ENCODE data around the gene MYO1G.

Gene MYO1G

DNA sequence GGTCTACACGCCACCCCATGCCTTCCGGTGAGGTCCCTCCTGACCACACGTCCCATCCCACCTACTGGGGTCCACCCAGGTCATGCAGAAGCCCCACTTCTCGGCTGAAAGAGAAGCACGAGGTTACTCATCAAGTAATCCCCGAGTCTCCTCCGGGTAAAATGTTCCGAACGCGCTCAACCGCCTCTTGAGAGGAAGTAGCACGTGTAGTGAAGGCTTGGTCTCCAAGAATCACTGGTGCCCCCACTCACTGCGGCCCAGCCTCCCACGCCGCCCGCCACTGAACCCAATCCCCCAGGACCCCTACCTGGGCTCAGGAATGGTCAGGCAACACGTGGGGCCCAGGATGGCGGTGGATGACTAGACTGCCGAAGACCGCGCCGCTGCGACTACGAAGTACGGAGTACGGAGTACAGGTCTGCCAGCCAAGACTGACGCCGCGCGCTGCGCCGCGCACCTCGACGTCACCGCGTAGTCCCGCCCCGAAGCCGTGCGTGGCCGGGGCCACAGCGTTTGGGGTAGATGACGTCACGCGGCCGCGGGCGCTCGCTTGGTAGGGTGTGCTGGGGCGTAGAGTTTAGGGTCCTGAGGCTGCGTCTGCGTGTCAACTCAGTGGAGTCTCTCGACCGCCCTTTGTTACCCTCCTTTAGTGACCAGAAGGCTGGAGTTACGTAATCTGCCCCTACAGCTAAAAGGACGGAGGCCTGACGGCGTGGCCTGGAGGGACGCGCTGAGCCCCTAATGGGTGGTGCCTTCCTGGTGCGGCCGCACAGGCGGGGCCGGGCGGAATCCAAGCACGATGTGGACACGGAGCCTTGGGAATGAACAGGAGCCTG is 7.6 kb upstream of the MYO1G start:
- peak; percentile 91 for DNase-seq (ENCODE audit: low spot score)
- WGBS, 2 donors (ENCODE audit: extremely low coverage in 2 of 2, insufficient read length in 2 of 2, insufficient replicate concordance in 1 of 2): no CpG with 5 or more reads among the region's 68 CpGs
- no peaks in the 10 kb centered on the region for H3K27me3 ChIP-seq (ENCODE audit: control insufficient read depth in 3 of 3, insufficient read depth in 3 of 3, low read depth in 1 of 3, low read length in 3 of 3)
- H3K23ac ChIP-seq (ENCODE audit: low read depth, low read length, poor library complexity): peak overlapping the region; percentile 97
- peaks cover 27 to 32% of the 10 kb centered on the region in 2 donors for H3K36me3 ChIP-seq (replicated peaks in 1 of 2; ENCODE audit: control insufficient read depth in 2 of 2, insufficient read depth in 2 of 2, low read length in 2 of 2)
- H4K8ac ChIP-seq (ENCODE audit: low read depth, low read length): peak overlapping the region; percentile 98
- peaks cover 0 to 8% of the 10 kb centered on the region in 2 donors for H3K4me1 ChIP-seq (ENCODE audit: control insufficient read depth in 2 of 2, insufficient read depth in 1 of 2, low read depth in 1 of 2, low read length in 2 of 2)
- H3K9ac ChIP-seq (ENCODE audit: low read depth, low read length, poor library complexity): peak overlapping the region; percentile 96
- peaks cover 0 to 2% of the 10 kb centered on the region in 2 donors for H3K9me3 ChIP-seq (replicated peaks in 1 of 2; ENCODE audit: control insufficient read depth in 2 of 2, insufficient read depth in 1 of 2, low read depth in 1 of 2, low read length in 2 of 2)
- peak overlapping the region; percentile 14 for H4K91ac ChIP-seq (ENCODE audit: low read depth, low read length, poor library complexity)
- H3K4me2 ChIP-seq (ENCODE audit: insufficient read depth, low read length, poor library complexity, severe bottlenecking): peak overlapping the region; percentile 83
- peak overlapping the region; percentile 91 for H3K27ac ChIP-seq (replicated peaks; ENCODE audit: low read length)
- H3K79me1 ChIP-seq (ENCODE audit: low read depth, low read length): no peaks in the 10 kb centered on the region
- peak overlapping the region; percentile 91 for H2AFZ ChIP-seq (ENCODE audit: low read length)
- H3K4me3 ChIP-seq (ENCODE audit: low read length in 2 of 2): peak overlapping the region; percentile 47 to 83
- H2AK5ac ChIP-seq (ENCODE audit: low read depth, low read length): peak overlapping the region; percentile 91
- peak overlapping the region; percentile 76 for H2BK5ac ChIP-seq (ENCODE audit: low read length)
- no peak overlapping the region for H2BK120ac ChIP-seq (ENCODE audit: low read depth, low read length)
- no peak overlapping the region for H2BK15ac ChIP-seq (ENCODE audit: low read length)
- H3K18ac ChIP-seq (ENCODE audit: low read length): peak overlapping the region; percentile 95
- H2BK12ac ChIP-seq (ENCODE audit: low read length): no peak overlapping the region
- peak overlapping the region; percentile 1 for H3K14ac ChIP-seq (ENCODE audit: low read length)
- no peak overlapping the region for H3K4ac ChIP-seq (ENCODE audit: low read length)

DNA sequence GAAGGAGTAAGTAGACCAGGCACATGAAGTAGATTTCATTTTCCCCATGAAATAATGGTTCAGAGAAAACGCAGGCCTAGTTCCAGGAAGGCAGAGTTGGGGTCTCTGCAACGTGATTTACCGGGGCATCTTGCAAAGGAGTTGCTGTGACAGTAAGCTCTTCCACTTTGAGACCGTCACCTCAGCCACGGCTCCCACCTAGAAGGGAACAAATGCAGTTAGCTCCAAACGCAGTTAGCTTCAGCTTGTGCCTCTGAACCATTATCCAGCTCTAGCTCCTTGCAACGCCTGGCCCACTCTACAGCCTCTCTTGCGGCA is 7.0 kb upstream of the MYO1G start:
- peak overlapping the region; percentile 91 for H2AFZ ChIP-seq (ENCODE audit: low read length)
- no peaks in the 10 kb centered on the region for H3K79me1 ChIP-seq (ENCODE audit: low read depth, low read length)
- H3K18ac ChIP-seq (ENCODE audit: low read length): peak overlapping the region; percentile 95
- peaks cover 27 to 32% of the 10 kb centered on the region in 2 donors for H3K36me3 ChIP-seq (replicated peaks in 1 of 2; ENCODE audit: control insufficient read depth in 2 of 2, insufficient read depth in 2 of 2, low read length in 2 of 2)
- H3K14ac ChIP-seq (ENCODE audit: low read length): peak overlapping the region; percentile 1
- DNase-seq (ENCODE audit: low spot score): no peak
- peak overlapping the region; percentile 96 for H3K9ac ChIP-seq (ENCODE audit: low read depth, low read length, poor library complexity)
- peak overlapping the region; percentile 83 for H3K4me2 ChIP-seq (ENCODE audit: insufficient read depth, low read length, poor library complexity, severe bottlenecking)
- H3K27ac ChIP-seq (replicated peaks; ENCODE audit: low read length): no peak overlapping the region
- no peak overlapping the region for H2BK12ac ChIP-seq (ENCODE audit: low read length)
- H3K27me3 ChIP-seq (ENCODE audit: control insufficient read depth in 3 of 3, insufficient read depth in 3 of 3, low read depth in 1 of 3, low read length in 3 of 3): no peaks in the 10 kb centered on the region
- peak overlapping the region; percentile 47 to 83 for H3K4me3 ChIP-seq (ENCODE audit: low read length in 2 of 2)
- no peak overlapping the region for H3K4ac ChIP-seq (ENCODE audit: low read length)
- peak overlapping the region; percentile 76 for H2BK5ac ChIP-seq (ENCODE audit: low read length)
- H2BK120ac ChIP-seq (ENCODE audit: low read depth, low read length): no peak overlapping the region
- no peak overlapping the region for H2BK15ac ChIP-seq (ENCODE audit: low read length)
- no peak overlapping the region for H4K8ac ChIP-seq (ENCODE audit: low read depth, low read length)
- H4K91ac ChIP-seq (ENCODE audit: low read depth, low read length, poor library complexity): peak overlapping the region; percentile 14
- peaks cover 0 to 2% of the 10 kb centered on the region in 2 donors for H3K9me3 ChIP-seq (replicated peaks in 1 of 2; ENCODE audit: control insufficient read depth in 2 of 2, insufficient read depth in 1 of 2, low read depth in 1 of 2, low read length in 2 of 2)
- H3K23ac ChIP-seq (ENCODE audit: low read depth, low read length, poor library complexity): peak overlapping the region; percentile 40
- H3K4me1 ChIP-seq (ENCODE audit: control insufficient read depth in 2 of 2, insufficient read depth in 1 of 2, low read depth in 1 of 2, low read length in 2 of 2): peaks cover 0 to 8% of the 10 kb centered on the region in 2 donors
- peak overlapping the region; percentile 91 for H2AK5ac ChIP-seq (ENCODE audit: low read depth, low read length)
- no CpG with 5 or more reads among the region's 8 CpGs for WGBS, 2 donors (ENCODE audit: extremely low coverage in 2 of 2, insufficient read length in 2 of 2, insufficient replicate concordance in 1 of 2)

DNA sequence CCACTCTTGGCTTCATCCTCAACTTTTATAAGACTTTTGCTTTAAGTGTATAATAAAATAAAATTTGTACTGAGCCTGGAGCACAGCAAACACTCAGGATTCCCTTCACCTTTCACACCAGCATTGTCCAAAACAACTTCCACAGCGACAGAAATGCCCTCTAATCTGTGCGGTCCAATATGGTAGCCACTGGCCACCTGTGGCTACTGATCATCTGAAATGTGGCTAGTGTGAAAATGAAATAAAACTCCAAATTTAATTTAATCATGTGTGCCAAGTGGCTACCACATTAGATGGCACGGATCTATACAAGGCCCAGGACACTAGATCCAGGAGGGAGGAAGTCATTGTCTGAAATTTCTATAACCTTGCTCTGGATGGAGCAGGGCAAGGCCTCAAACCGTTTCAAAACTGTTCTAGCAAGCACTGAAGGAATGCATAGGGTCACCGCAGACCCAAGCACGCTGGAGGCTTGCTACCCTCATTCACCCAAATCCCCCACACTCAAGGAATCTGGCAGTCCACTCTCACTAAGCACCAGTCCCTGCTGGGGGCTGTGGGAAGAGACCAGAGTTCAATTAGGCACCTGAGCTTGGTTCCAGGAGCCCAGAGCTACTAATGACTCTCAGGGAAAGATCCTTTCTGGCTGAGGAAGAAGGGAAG is 6.3 kb upstream of the MYO1G start:
- WGBS, 2 donors (ENCODE audit: extremely low coverage in 2 of 2, insufficient read length in 2 of 2, insufficient replicate concordance in 1 of 2): no CpG with 5 or more reads among the region's 6 CpGs

DNA sequence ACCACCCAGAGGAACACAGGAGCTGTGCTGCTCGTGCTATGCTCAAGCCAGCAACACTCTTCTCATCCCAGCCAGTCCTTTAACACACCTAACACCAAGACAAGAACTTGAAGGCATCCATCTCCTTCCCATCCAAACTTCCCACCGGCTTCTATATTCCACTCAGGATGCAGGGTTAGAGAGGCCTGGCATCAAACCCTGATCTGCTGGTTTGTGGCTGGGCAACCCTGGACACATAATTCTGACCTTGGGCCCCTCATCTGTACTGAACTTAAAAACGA is 5.6 kb upstream of the MYO1G start:
- no peak overlapping the region for H2BK15ac ChIP-seq (ENCODE audit: low read length)
- H3K36me3 ChIP-seq (replicated peaks in 1 of 2; ENCODE audit: control insufficient read depth in 2 of 2, insufficient read depth in 2 of 2, low read length in 2 of 2): peaks cover 27 to 32% of the 10 kb centered on the region in 2 donors
- H2BK5ac ChIP-seq (ENCODE audit: low read length): no peak overlapping the region
- no peak overlapping the region for H3K4ac ChIP-seq (ENCODE audit: low read length)
- no peak overlapping the region for H2BK12ac ChIP-seq (ENCODE audit: low read length)
- no peak overlapping the region for H3K14ac ChIP-seq (ENCODE audit: low read length)
- H2BK120ac ChIP-seq (ENCODE audit: low read depth, low read length): no peak overlapping the region
- no peak overlapping the region for H3K9ac ChIP-seq (ENCODE audit: low read depth, low read length, poor library complexity)
- H3K4me2 ChIP-seq (ENCODE audit: insufficient read depth, low read length, poor library complexity, severe bottlenecking): no peak overlapping the region
- H2AFZ ChIP-seq (ENCODE audit: low read length): no peak overlapping the region
- H4K91ac ChIP-seq (ENCODE audit: low read depth, low read length, poor library complexity): no peak overlapping the region
- H2AK5ac ChIP-seq (ENCODE audit: low read depth, low read length): no peak overlapping the region
- H3K9me3 ChIP-seq (replicated peaks in 1 of 2; ENCODE audit: control insufficient read depth in 2 of 2, insufficient read depth in 1 of 2, low read depth in 1 of 2, low read length in 2 of 2): no peaks in the 10 kb centered on the region
- DNase-seq (ENCODE audit: low spot score): no peak
- H3K18ac ChIP-seq (ENCODE audit: low read length): no peak overlapping the region
- peaks cover 0 to 8% of the 10 kb centered on the region in 2 donors for H3K4me1 ChIP-seq (ENCODE audit: control insufficient read depth in 2 of 2, insufficient read depth in 1 of 2, low read depth in 1 of 2, low read length in 2 of 2)
- H3K27me3 ChIP-seq (ENCODE audit: control insufficient read depth in 3 of 3, insufficient read depth in 3 of 3, low read depth in 1 of 3, low read length in 3 of 3): no peaks in the 10 kb centered on the region
- H3K4me3 ChIP-seq (ENCODE audit: low read length in 2 of 2): no peak overlapping the region
- H3K27ac ChIP-seq (replicated peaks; ENCODE audit: low read length): no peak overlapping the region
- H4K8ac ChIP-seq (ENCODE audit: low read depth, low read length): no peak overlapping the region
- H3K79me1 ChIP-seq (ENCODE audit: low read depth, low read length): no peaks in the 10 kb centered on the region
- no CpG with 5 or more reads among the region's 3 CpGs for WGBS, 2 donors (ENCODE audit: extremely low coverage in 2 of 2, insufficient read length in 2 of 2, insufficient replicate concordance in 1 of 2)
- no peak overlapping the region for H3K23ac ChIP-seq (ENCODE audit: low read depth, low read length, poor library complexity)

More for the DNA sequence above, 6.3 kb upstream of the MYO1G start:
- no peak overlapping the region for H3K18ac ChIP-seq (ENCODE audit: low read length)
- no peaks in the 10 kb centered on the region for H3K27me3 ChIP-seq (ENCODE audit: control insufficient read depth in 3 of 3, insufficient read depth in 3 of 3, low read depth in 1 of 3, low read length in 3 of 3)
- H2AK5ac ChIP-seq (ENCODE audit: low read depth, low read length): no peak overlapping the region
- H2AFZ ChIP-seq (ENCODE audit: low read length): no peak overlapping the region
- H4K8ac ChIP-seq (ENCODE audit: low read depth, low read length): no peak overlapping the region
- H3K27ac ChIP-seq (replicated peaks; ENCODE audit: low read length): no peak overlapping the region
- H3K14ac ChIP-seq (ENCODE audit: low read length): no peak overlapping the region
- no peaks in the 10 kb centered on the region for H3K9me3 ChIP-seq (replicated peaks in 1 of 2; ENCODE audit: control insufficient read depth in 2 of 2, insufficient read depth in 1 of 2, low read depth in 1 of 2, low read length in 2 of 2)
- H3K23ac ChIP-seq (ENCODE audit: low read depth, low read length, poor library complexity): no peak overlapping the region
- no peak for DNase-seq (ENCODE audit: low spot score)
- H2BK12ac ChIP-seq (ENCODE audit: low read length): no peak overlapping the region
- H2BK120ac ChIP-seq (ENCODE audit: low read depth, low read length): no peak overlapping the region
- peaks cover 27 to 32% of the 10 kb centered on the region in 2 donors for H3K36me3 ChIP-seq (replicated peaks in 1 of 2; ENCODE audit: control insufficient read depth in 2 of 2, insufficient read depth in 2 of 2, low read length in 2 of 2)
- H3K4me3 ChIP-seq (ENCODE audit: low read length in 2 of 2): peak overlapping the region; percentile 47 to 74
- H3K4me2 ChIP-seq (ENCODE audit: insufficient read depth, low read length, poor library complexity, severe bottlenecking): peak overlapping the region; percentile 37
- no peak overlapping the region for H2BK5ac ChIP-seq (ENCODE audit: low read length)
- no peak overlapping the region for H4K91ac ChIP-seq (ENCODE audit: low read depth, low read length, poor library complexity)
- H2BK15ac ChIP-seq (ENCODE audit: low read length): no peak overlapping the region
- H3K79me1 ChIP-seq (ENCODE audit: low read depth, low read length): no peaks in the 10 kb centered on the region
- no peak overlapping the region for H3K4ac ChIP-seq (ENCODE audit: low read length)
- H3K4me1 ChIP-seq (ENCODE audit: control insufficient read depth in 2 of 2, insufficient read depth in 1 of 2, low read depth in 1 of 2, low read length in 2 of 2): peaks cover 0 to 8% of the 10 kb centered on the region in 2 donors
- H3K9ac ChIP-seq (ENCODE audit: low read depth, low read length, poor library complexity): peak overlapping the region; percentile 61

All from neuronal stem cell (in vitro differentiated cells).